OCI-LY3 (cell line): ENCODE data around the gene VSNL1.

Experiments
- EZH2phosphoT487 ChIP-seq: fragments of 200-600 bp; shearing (Covaris generic); IDR thresholded peaks from 2 replicates; pipeline ENCODE4 v1.6.1; 2018; ENCODE audit warnings: antibody characterized with exemption, mixed run types, low read depth
- TF ChIP-seq, protein P1 (sequence below): fragments of 200-600, 300-600 bp; sonication (generic); IDR thresholded peaks from 2 replicates; pipeline ENCODE4 v1.5.1; 2014; ENCODE audit warnings: antibody characterized with exemption, low read length, low read depth

- TF ChIP-seq, protein P1, sequence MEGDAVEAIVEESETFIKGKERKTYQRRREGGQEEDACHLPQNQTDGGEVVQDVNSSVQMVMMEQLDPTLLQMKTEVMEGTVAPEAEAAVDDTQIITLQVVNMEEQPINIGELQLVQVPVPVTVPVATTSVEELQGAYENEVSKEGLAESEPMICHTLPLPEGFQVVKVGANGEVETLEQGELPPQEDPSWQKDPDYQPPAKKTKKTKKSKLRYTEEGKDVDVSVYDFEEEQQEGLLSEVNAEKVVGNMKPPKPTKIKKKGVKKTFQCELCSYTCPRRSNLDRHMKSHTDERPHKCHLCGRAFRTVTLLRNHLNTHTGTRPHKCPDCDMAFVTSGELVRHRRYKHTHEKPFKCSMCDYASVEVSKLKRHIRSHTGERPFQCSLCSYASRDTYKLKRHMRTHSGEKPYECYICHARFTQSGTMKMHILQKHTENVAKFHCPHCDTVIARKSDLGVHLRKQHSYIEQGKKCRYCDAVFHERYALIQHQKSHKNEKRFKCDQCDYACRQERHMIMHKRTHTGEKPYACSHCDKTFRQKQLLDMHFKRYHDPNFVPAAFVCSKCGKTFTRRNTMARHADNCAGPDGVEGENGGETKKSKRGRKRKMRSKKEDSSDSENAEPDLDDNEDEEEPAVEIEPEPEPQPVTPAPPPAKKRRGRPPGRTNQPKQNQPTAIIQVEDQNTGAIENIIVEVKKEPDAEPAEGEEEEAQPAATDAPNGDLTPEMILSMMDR: no peak
- no peak for TF ChIP-seq EZH2phosphoT487
Observed at GRCh38 chr2:17667898-17668297, 127.4 kb downstream of the VSNL1 start.
